ENCODE measurements around the gene LRRC4B.
"Not testable (repeated sequence)": the region's sequence is repeated elsewhere in the genome, so short reads cannot be mapped to it uniquely, and the experiment has no call there.

The LRRC4B gene

GRCh38 chr19:50481351-50482149 is 86.7 kb downstream of the LRRC4B start:
- no peak for DNase-seq

DNA sequence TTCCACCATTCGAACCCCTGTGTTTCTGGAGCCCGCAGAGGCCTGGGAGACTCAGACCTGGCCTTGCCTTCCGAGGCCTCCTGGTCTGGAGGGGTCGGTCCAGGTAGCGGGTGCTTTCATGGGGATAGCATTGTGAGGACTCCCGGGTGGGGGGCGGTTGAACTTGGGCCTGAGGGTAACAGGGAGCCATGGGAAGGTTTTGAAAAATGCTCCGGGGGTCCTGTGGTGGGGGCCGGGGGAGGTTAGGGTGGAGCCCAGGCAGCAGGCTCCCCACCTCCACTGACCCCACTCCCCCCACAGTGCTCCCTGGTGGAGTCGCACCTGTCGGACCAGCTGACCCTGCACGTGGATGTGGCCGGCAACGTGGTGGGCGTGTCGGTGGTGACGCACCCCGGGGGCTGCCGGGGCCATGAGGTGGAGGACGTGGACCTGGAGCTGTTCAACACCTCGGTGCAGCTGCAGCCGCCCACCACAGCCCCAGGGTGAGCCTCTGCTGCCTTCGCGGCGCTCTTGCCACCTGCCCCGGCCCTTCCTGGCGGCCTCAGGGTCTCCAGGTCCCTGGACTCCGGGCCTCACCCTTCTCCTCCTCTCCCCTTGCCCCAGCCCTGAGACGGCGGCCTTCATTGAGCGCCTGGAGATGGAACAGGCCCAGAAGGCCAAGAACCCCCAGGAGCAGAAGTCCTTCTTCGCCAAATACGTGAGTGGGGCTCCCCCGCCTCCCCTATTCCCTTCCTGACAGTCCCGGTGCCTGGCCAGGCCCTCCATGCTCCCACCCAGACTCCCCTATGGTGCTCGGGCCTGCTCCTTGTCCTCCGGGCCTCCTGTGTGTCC is 87.7 kb downstream of the LRRC4B start:
- no peak for DNase-seq

DNA sequence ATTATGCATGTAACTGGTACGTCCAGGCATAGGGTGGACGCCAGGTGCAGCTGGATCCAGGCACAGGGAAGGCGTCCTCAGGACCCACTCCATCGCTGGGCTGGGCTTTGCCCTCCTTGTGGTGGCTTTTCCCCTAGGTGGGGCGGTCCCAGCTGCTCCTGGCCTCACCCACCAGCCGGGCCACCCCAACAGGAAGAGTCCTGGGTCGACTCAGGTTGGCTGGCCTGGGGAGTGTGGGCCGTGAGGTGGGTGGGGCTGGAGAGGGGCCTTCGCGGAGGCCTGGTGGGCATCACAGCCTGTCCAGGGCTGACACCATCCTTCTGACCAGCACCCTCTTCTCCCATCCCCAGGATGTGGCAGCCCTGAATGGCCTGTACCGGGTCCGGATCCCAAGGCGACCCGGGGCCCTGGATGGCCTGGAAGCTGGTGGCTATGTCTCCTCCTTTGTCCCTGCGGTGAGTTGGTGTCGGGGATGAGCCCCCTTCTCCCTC is 88.4 kb downstream of the LRRC4B start:
- DNase-seq = no peak

DNA sequence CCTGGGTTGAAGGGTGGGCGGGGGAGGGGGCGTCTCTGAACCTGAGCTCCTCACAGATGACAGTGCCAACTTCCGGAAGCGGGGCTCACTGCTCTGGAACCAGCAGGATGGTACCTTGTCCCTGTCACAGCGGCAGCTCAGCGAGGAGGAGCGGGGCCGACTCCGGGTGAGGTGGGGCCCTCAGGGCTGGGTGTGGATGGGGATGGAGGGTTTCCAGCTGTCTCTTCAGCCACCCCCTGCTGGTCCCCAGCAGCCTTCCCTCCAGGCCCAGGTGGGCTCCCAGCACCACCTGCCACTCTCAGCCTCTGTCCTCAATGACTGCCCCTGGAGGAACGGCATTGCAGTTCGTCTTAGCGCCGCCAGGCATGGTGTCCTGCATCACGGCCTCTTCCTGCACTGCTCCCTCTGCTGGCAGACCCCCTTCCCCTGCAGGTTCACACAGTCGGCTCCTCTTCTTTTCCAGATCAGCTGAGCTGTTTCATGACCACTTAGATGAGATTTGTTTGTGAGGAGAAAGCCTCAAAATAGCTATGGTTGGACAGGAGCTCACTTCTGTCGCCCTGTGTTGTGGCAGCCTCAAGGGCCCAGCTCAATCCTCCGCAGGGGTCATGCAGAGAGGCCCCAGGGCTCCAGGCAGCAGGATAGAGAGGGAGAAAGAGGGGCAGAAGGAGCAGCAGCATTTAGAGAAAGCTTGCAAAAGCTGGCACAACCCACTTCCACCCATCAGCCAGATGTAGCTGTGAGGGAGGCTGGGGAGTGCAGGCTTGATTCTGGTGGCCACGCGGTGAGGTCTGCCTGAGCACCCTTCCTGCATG is 89.1 kb downstream of the LRRC4B start:
- DNase-seq = no peak

DNA sequence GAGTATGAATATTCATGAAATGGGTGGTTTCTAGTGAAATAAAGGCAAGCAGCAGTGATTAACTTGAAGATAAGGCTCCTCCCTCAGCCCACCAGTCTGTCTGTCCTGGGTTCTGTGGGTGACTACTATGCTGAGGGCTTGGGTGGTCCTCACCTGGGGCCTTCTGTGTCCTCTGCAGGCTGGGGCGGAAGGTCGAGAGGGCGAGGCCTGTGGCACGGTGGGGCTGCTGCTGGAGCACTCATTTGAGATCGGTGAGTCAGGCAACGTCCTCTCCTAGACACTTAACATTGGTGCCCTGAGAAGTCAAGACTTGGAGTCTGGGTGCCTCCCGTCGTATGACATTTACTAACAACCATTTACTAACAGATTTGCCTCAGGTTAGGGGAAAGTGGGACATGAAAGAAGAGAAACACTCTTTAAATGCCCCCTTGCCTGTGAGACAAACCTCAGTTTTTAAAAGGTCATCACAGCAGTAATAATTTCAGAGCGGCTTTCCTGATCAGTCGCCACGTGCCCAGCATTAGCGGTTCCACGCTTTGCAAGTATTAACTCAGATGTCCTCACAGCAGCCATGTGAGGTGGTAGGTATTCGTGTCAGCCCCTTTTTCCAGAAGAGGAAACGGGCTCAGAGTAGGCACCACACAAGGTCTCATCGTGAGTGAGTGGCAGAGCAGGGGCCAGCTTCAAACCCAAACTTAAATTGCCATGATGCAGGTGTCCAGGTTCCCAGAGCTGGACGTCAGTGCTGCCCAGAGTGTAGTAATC is 90.3 kb downstream of the LRRC4B start:
- DNase-seq = no peak

GRCh38 chr19:50476907-50477238 is 91.4 kb downstream of the LRRC4B start:
- DNase-seq = no peak

DNA sequence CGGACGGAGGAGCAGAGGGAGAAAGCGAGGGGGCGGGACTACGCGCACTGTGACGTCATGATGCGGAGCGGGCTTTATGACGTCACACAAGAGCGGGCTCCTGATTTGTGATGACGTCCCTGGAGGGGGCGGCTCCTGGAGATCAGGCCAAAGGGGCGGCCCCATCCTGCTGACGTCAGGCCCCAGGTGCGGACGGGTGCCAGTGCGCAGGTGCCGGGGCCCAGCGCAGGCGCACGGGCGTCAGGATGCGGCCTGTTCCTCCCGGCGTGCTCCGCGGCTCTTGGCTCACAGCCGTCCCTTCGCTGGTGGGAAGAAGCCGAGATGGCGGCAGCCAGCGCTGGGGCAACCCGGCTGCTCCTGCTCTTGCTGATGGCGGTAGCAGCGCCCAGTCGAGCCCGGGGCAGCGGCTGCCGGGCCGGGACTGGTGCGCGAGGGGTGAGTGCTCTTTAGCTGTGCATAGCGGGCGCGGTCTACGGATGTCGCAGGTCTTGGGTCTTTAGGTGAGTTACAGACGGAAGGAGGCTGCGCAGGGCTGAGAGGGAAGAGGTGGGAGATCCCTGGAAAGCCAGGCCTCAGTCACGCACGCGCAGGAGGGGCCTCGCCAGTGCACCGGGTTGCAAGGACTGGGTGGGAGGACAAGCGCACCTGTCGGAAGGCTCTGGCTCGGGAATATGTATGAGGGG is 91.9 kb downstream of the LRRC4B start, which contains the start of the genes EMC10 and GARIN5A:
Gene EMC10 (plus strand): TSS at position 284 of the 683 bp plus-strand sequence. CDS start 38 bp downstream, at position 322.
Gene GARIN5A (minus strand): TSS at position 625 of the 683 bp plus-strand sequence. CDS start 460 bp downstream, at position 165.
- DNase-seq = peak; percentile 15

DNA sequence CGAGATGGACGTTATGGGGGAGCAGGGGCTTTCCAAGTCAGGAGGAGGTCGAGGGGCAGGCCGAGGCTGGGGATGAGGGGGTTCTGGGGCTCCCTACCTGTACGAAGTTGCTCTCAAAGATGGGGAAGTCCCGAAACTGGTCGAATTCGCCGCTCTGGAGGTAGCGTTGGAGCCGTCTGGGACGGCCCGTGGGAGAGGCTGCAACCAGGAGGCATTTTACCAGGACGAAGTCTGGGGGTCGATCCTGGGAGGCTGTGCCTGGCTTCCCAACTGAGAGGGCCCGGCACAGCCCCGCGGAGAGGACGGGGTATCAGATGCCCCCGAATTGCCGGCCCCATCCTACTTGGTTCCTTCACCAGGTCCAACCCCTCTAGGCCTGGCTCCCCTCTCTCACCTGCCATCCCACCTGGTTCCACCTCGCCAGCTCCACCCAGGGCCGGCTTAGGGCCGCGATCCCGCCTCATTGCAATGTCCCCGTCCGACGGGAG is 92.5 kb downstream of the LRRC4B start:
- no peak for DNase-seq

GRCh38 chr19:50475101-50475568 is 93.1 kb downstream of the LRRC4B start:
- no peak for DNase-seq

GRCh38 chr19:50473336-50473735 is 94.9 kb downstream of the LRRC4B start:
- not testable (repeated sequence) for DNase-seq

DNA sequence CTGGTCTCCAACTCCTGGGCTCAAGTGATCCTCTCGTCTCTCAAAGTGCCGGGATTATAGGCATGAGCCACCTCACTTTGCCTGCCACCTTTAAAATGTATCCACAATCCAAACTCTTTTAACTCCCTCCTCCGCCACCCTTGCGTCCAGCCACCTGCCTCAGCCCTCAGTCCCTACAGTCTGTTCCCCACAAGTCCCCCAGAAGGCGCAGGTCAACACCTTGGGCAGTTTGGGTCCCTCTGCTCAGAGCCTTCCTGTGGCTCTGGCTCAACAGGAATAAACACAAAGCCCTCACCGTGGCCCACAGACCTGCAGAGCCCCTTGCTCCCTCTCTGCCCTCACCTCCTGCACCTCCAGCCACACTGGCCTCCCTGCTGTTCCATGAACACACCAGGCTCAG is 99.4 kb downstream of the LRRC4B start:
- no peak for DNase-seq

- no peak for DNase-seq
Measured at GRCh38 chr19:50467566-50467965, 100.7 kb downstream of the LRRC4B start.

Data from amniotic stem cell (primary cell).